HFFc6 (cell line): Measurements from ENCODE around the gene PLEKHA3. TPM values are rescaled to one million over a fixed set of nuclear protein-coding genes. Genes with fewer than 3 reads are reported as not detected.

Experiments used
- DNase-seq: peaks from one replicate; pipeline ENCODE4 v3.0.0-alpha.2; 2018
- H3K27ac Mint-ChIP-seq: 2 replicates; pipeline ENCODE4 v1.8.0; 2020; ENCODE audit warnings: mild to moderate bottlenecking, mixed read lengths
- H3K27me3 Mint-ChIP-seq: 2 replicates; pipeline ENCODE4 v1.8.0; 2021; ENCODE audit warnings: mild to moderate bottlenecking, moderate library complexity, mixed read lengths; ENCODE audit not compliant: insufficient read depth
- H3K36me3 Mint-ChIP-seq: 2 replicates; pipeline ENCODE4 v1.8.0; 2021; ENCODE audit warnings: low read depth, mixed read lengths
- H3K4me1 Mint-ChIP-seq: 2 replicates; pipeline ENCODE4 v1.8.0; 2020; ENCODE audit warnings: low read depth, mixed read lengths
- H3K4me3 Mint-ChIP-seq: 2 replicates; pipeline ENCODE4 v1.8.0; 2020; ENCODE audit warnings: mild to moderate bottlenecking, moderate library complexity, mixed read lengths
- H3K9me3 Mint-ChIP-seq: 2 replicates; pipeline ENCODE4 v1.8.0; 2020; ENCODE audit warnings: mild to moderate bottlenecking, mixed read lengths
- CTCF ChIP-seq: fragments of 200-600 bp; sonication (generic); IDR thresholded peaks from 2 replicates; pipeline ENCODE4 v1.5.0; 2021; ENCODE audit warnings: antibody characterized with exemption, mild to moderate bottlenecking
- total RNA-seq, 6 experiments: library from RNA; stranded (reverse); fragmentation: NEBNext Ultra II Directional; extraction: Animal tissue kit (Norgen Biotek cat#: 25700); gene quantifications; 2 replicates in 1 of 6; 3 replicates in 5 of 6; pipeline ENCODE4 v1.2.3, GENCODE V29; 2021

The PLEKHA3 gene
- total RNA-seq, 6 experiments from 2014 or later, result 31.4 to 36.6 (median 33.3) TPM

GRCh38 chr2:178550352-178550751, 70.1 kb downstream of the PLEKHA3 start:
- Mint-ChIP-seq H3K27ac (no peak overlapping the region), H3K27me3 (no peaks in the 10 kb centered on the region; the same call in 1 of the 2 replicates), H3K36me3 (peaks cover 14% of the 10 kb centered on the region; the same call in 1 of the 2 replicates), H3K9me3 (no peaks in the 10 kb centered on the region), H3K4me3 (no peak overlapping the region), H3K4me1 (peaks cover 19% of the 10 kb centered on the region)
- DNase-seq, result no peak
- no peak for TF ChIP-seq CTCF

- no peak overlapping the region for H3K4me3 Mint-ChIP-seq
- H3K36me3 Mint-ChIP-seq, result peaks cover 7% of the 10 kb centered on the region; the same call in 1 of the 2 replicates
- peak overlapping the region; percentile 68 for H3K27ac Mint-ChIP-seq
- H3K9me3 Mint-ChIP-seq, result no peaks in the 10 kb centered on the region
- H3K4me1 Mint-ChIP-seq, result peaks cover 19% of the 10 kb centered on the region
- H3K27me3 Mint-ChIP-seq, result no peaks in the 10 kb centered on the region; the same call in 1 of the 2 replicates
- DNase-seq, result peak; percentile 79
- TF ChIP-seq CTCF, result no peak
These were observed 72.8 kb downstream of the PLEKHA3 start for GRCh38 chr2:178553047-178553446.

Other genes starting within 250 kb of the PLEKHA3 start
- 10 to 100 TPM; 30.4 to 38.3 (median 33.7) TPM for gene PRKRA, start 29.3 kb upstream of the PLEKHA3 start, total RNA-seq
- gene PJVK, start 29.1 kb upstream of the PLEKHA3 start, total RNA-seq, result 1 to 10 TPM in 1 of 6 experiments, under 1 TPM in 5; 0.43 to 1.0 (median 0.69) TPM
- gene FKBP7, start 1.9 kb upstream of the PLEKHA3 start, total RNA-seq, result 10 to 100 TPM; 36.3 to 51.9 (median 43.7) TPM